ENCODE data around the gene GPR32. TPM values are rescaled to one million over a fixed set of nuclear protein-coding genes. Genes with fewer than 3 reads are reported as not detected.
"Not testable (repeated sequence)": the region's sequence is repeated elsewhere in the genome, so short reads cannot be mapped to it uniquely, and the experiment has no call there.

GPR32 gene
- total RNA-seq, 2 experiments from 2014 or later = not detected

GRCh38 chr19:50729894-50730293, 40.4 kb upstream of the GPR32 start:
- Mint-ChIP-seq H3K4me3 (no peak overlapping the region), H3K9me3 (ENCODE audit: insufficient read depth) (no peaks in the 10 kb centered on the region), H3K27ac (no peak overlapping the region), H3K27me3 (ENCODE audit: low read depth) (peaks cover 6% of the 10 kb centered on the region), H3K36me3 (ENCODE audit: low read depth) (no peaks in the 10 kb centered on the region), H3K4me1 (ENCODE audit: low read depth) (peaks cover 28% of the 10 kb centered on the region)
- ATAC-seq = no peak
- ChIA-PET CTCF (no interaction called here), POLR2A (no interaction called here)
- no peak for DNase-seq

GRCh38 chr19:50735869-50736268, 34.4 kb upstream of the GPR32 start:
- Mint-ChIP-seq H3K27ac (no peak overlapping the region), H3K4me3 (no peak overlapping the region), H3K9me3 (ENCODE audit: insufficient read depth) (no peaks in the 10 kb centered on the region), H3K36me3 (ENCODE audit: low read depth) (no peaks in the 10 kb centered on the region), H3K27me3 (ENCODE audit: low read depth) (peaks cover 9% of the 10 kb centered on the region), H3K4me1 (ENCODE audit: low read depth) (no peaks in the 10 kb centered on the region)
- ChIA-PET CTCF (interaction anchor here (2.3 kb wide), 1 partner anchor 11 kb away, joined by 11 read pairs; no protein-coding TSS in a partner anchor), POLR2A (no interaction called here)
- ATAC-seq = no peak
- DNase-seq = no peak

- DNase-seq (no peak), ATAC-seq (no peak)
- Mint-ChIP-seq H3K27ac (no peak overlapping the region), H3K4me1 (ENCODE audit: low read depth) (no peaks in the 10 kb centered on the region), H3K36me3 (ENCODE audit: low read depth) (no peaks in the 10 kb centered on the region), H3K27me3 (ENCODE audit: low read depth) (peaks cover 10% of the 10 kb centered on the region), H3K9me3 (ENCODE audit: insufficient read depth) (no peaks in the 10 kb centered on the region), H3K4me3 (no peak overlapping the region)
- CTCF ChIA-PET = interaction anchor here (2.3 kb wide), 1 partner anchor 11 kb away, joined by 11 read pairs; no protein-coding TSS in a partner anchor
- POLR2A ChIA-PET = no interaction called here
These were observed 33.9 kb upstream of the GPR32 start for GRCh38 chr19:50736338-50736737.

- no peaks in the 10 kb centered on the region for H3K9me3 Mint-ChIP-seq (ENCODE audit: insufficient read depth)
- no peak overlapping the region for H3K27ac Mint-ChIP-seq
- H3K4me1 Mint-ChIP-seq (ENCODE audit: low read depth) = no peaks in the 10 kb centered on the region
- H3K4me3 Mint-ChIP-seq = no peak overlapping the region
- DNase-seq (no peak), ATAC-seq (no peak)
- H3K36me3 Mint-ChIP-seq (ENCODE audit: low read depth) = no peaks in the 10 kb centered on the region
- ChIA-PET POLR2A (no interaction called here), CTCF (no interaction called here)
- H3K27me3 Mint-ChIP-seq (ENCODE audit: low read depth) = peaks cover 13% of the 10 kb centered on the region
These were observed 30.9 kb upstream of the GPR32 start for GRCh38 chr19:50739132-50739913.

- no peaks in the 10 kb centered on the region for H3K36me3 Mint-ChIP-seq (ENCODE audit: low read depth)
- ATAC-seq = no peak
- no peak overlapping the region for H3K4me3 Mint-ChIP-seq
- H3K27me3 Mint-ChIP-seq (ENCODE audit: low read depth) = peaks cover 13% of the 10 kb centered on the region
- H3K9me3 Mint-ChIP-seq (ENCODE audit: insufficient read depth) = no peaks in the 10 kb centered on the region
- POLR2A ChIA-PET = no interaction called here
- DNase-seq = no peak
- no peaks in the 10 kb centered on the region for H3K4me1 Mint-ChIP-seq (ENCODE audit: low read depth)
- no peak overlapping the region for H3K27ac Mint-ChIP-seq
- CTCF ChIA-PET = no interaction called here
These were observed 30.3 kb upstream of the GPR32 start for GRCh38 chr19:50739914-50740426.

GRCh38 chr19:50741179-50741933, 28.9 kb upstream of the GPR32 start:
- Mint-ChIP-seq H3K27ac (no peak overlapping the region), H3K4me3 (no peak overlapping the region), H3K36me3 (ENCODE audit: low read depth) (no peaks in the 10 kb centered on the region), H3K9me3 (ENCODE audit: insufficient read depth) (no peaks in the 10 kb centered on the region), H3K27me3 (ENCODE audit: low read depth) (peaks cover 11% of the 10 kb centered on the region), H3K4me1 (ENCODE audit: low read depth) (no peaks in the 10 kb centered on the region)
- POLR2A ChIA-PET = interaction anchor here (0.7 kb wide), 1 partner anchor 354 kb away, joined by 3 read pairs; no protein-coding TSS in a partner anchor
- ATAC-seq = no peak
- CTCF ChIA-PET = no interaction called here
- DNase-seq = no peak

- DNase-seq (no peak), ATAC-seq (no peak)
- H3K27ac Mint-ChIP-seq = no peak overlapping the region
- no peak overlapping the region for H3K4me3 Mint-ChIP-seq
- no peaks in the 10 kb centered on the region for H3K9me3 Mint-ChIP-seq (ENCODE audit: insufficient read depth)
- no peaks in the 10 kb centered on the region for H3K36me3 Mint-ChIP-seq (ENCODE audit: low read depth)
- H3K4me1 Mint-ChIP-seq (ENCODE audit: low read depth) = no peaks in the 10 kb centered on the region
- ChIA-PET CTCF (no interaction called here), POLR2A (no interaction called here)
- peaks cover 9% of the 10 kb centered on the region for H3K27me3 Mint-ChIP-seq (ENCODE audit: low read depth)
These were observed 26.7 kb upstream of the GPR32 start for GRCh38 chr19:50743537-50743936.

GRCh38 chr19:50745221-50745620, 25.0 kb upstream of the GPR32 start:
- Mint-ChIP-seq H3K4me3 (no peak overlapping the region), H3K27ac (no peak overlapping the region), H3K27me3 (ENCODE audit: low read depth) (peaks cover 6% of the 10 kb centered on the region), H3K36me3 (ENCODE audit: low read depth) (no peaks in the 10 kb centered on the region), H3K4me1 (ENCODE audit: low read depth) (no peaks in the 10 kb centered on the region), H3K9me3 (ENCODE audit: insufficient read depth) (no peaks in the 10 kb centered on the region)
- ATAC-seq (no peak), DNase-seq (no peak)
- ChIA-PET POLR2A (no interaction called here), CTCF (no interaction called here)

- H3K4me3 Mint-ChIP-seq; ATAC-seq; POLR2A ChIA-PET; H3K9me3 Mint-ChIP-seq (ENCODE audit: insufficient read depth); DNase-seq; H3K4me1 Mint-ChIP-seq (ENCODE audit: low read depth); H3K27me3 Mint-ChIP-seq (ENCODE audit: low read depth); H3K27ac Mint-ChIP-seq; H3K36me3 Mint-ChIP-seq (ENCODE audit: low read depth); CTCF ChIA-PET: not testable (repeated sequence)
These were observed 23.1 kb upstream of the GPR32 start for GRCh38 chr19:50747141-50747540.

- Mint-ChIP-seq H3K4me1 (ENCODE audit: low read depth) (no peaks in the 10 kb centered on the region), H3K36me3 (ENCODE audit: low read depth) (no peaks in the 10 kb centered on the region), H3K9me3 (ENCODE audit: insufficient read depth) (no peaks in the 10 kb centered on the region), H3K27me3 (ENCODE audit: low read depth) (no peaks in the 10 kb centered on the region), H3K27ac (no peak overlapping the region), H3K4me3 (no peak overlapping the region)
- ATAC-seq = no peak
- no peak for DNase-seq
- ChIA-PET CTCF (no interaction called here), POLR2A (no interaction called here)
These were observed 20.8 kb upstream of the GPR32 start for GRCh38 chr19:50749490-50749889.

- Mint-ChIP-seq H3K27ac (no peak overlapping the region), H3K9me3 (ENCODE audit: insufficient read depth) (no peaks in the 10 kb centered on the region), H3K4me1 (ENCODE audit: low read depth) (no peaks in the 10 kb centered on the region), H3K4me3 (no peak overlapping the region), H3K27me3 (ENCODE audit: low read depth) (no peaks in the 10 kb centered on the region), H3K36me3 (ENCODE audit: low read depth) (no peaks in the 10 kb centered on the region)
- no peak for ATAC-seq
- ChIA-PET CTCF (no interaction called here), POLR2A (no interaction called here)
- DNase-seq = no peak
These were observed 20.3 kb upstream of the GPR32 start for GRCh38 chr19:50750010-50750409.

GRCh38 chr19:50753879-50754278, 16.4 kb upstream of the GPR32 start:
- no peaks in the 10 kb centered on the region for H3K27me3 Mint-ChIP-seq (ENCODE audit: low read depth)
- DNase-seq (no peak), ATAC-seq (no peak)
- no peaks in the 10 kb centered on the region for H3K36me3 Mint-ChIP-seq (ENCODE audit: low read depth)
- no peaks in the 10 kb centered on the region for H3K9me3 Mint-ChIP-seq (ENCODE audit: insufficient read depth)
- no peak overlapping the region for H3K4me3 Mint-ChIP-seq
- ChIA-PET CTCF (interaction anchor here (2.1 kb wide), 1 partner anchor 29 kb away, joined by 6 read pairs; no protein-coding TSS in a partner anchor), POLR2A (no interaction called here)
- no peak overlapping the region for H3K27ac Mint-ChIP-seq
- H3K4me1 Mint-ChIP-seq (ENCODE audit: low read depth) = no peaks in the 10 kb centered on the region
